Spleen (tissue), 11 donors: ENCODE measurements around the gene DCDC1. TPM values are rescaled to one million over a fixed set of nuclear protein-coding genes. Genes with fewer than 3 reads are reported as not detected.
A peak's percentile ranks its signal among the peaks of the same experiment; 100 is the strongest.

ENCODE experiments used
- DNase-seq: peaks from one replicate; pipeline ENCODE4 v3.0.0-alpha.2; 2020
- H3K27ac ChIP-seq, 8 donors: fragments of 200-600 bp; sonication (generic) in 7 of 8; 1 replicate in 4 of 8; 2 replicates in 4 of 8; pipeline versions ENCODE4 v1.5.0 to v1.8.0; 2016 to 2021; ENCODE audit warnings: inconsistent platforms in 4 of 8, mild to moderate bottlenecking in 4 of 8, moderate library complexity in 1 of 8
- H3K27me3 ChIP-seq, 7 donors: fragments of 200-600 bp; sonication (generic) in 6 of 7; replicated peaks in 1 of 7; 1 replicate in 4 of 7; 2 replicates in 3 of 7; pipeline versions ENCODE4 v1.5.0 to v1.8.0; 2016 to 2021; ENCODE audit warnings: inconsistent platforms in 3 of 7, mild to moderate bottlenecking in 1 of 7
- H3K36me3 ChIP-seq, 6 donors: fragments of 200-600 bp; sonication (generic) in 5 of 6; 1 replicate in 4 of 6; 2 replicates in 2 of 6; pipeline versions ENCODE4 v1.5.0 to v1.8.0; 2016 to 2021; ENCODE audit warnings: inconsistent platforms in 2 of 6
- H3K4me1 ChIP-seq, 6 donors: fragments of 200-600 bp; sonication (generic) in 5 of 6; 1 replicate in 3 of 6; 2 replicates in 3 of 6; pipeline versions ENCODE4 v1.5.0 to v1.8.0; 2016 to 2021; ENCODE audit warnings: inconsistent platforms in 3 of 6
- H3K4me3 ChIP-seq, 8 donors: fragments of 200-600 bp; sonication (generic) in 7 of 8; 1 replicate in 4 of 8; 2 replicates in 4 of 8; pipeline versions ENCODE4 v1.5.0 to v1.8.0; 2016 to 2021; ENCODE audit warnings: inconsistent platforms in 4 of 8, mild to moderate bottlenecking in 4 of 8, moderate library complexity in 2 of 8
- H3K9me3 ChIP-seq, 8 donors: fragments of 200-600 bp; sonication (generic) in 7 of 8; 1 replicate in 4 of 8; 2 replicates in 4 of 8; pipeline versions ENCODE4 v1.5.0 to v1.8.0; 2016 to 2021; ENCODE audit warnings: inconsistent platforms in 4 of 8
- CTCF ChIP-seq, 11 experiments: fragments of 200-600 bp in 7 of 11; fragments of 450-650 bp in 4 of 11; sonication (generic) in 4 of 11; IDR thresholded peaks in 8 of 11; conservative IDR thresholded peaks in 3 of 11; 1 replicate in 7 of 11; 2 replicates in 4 of 11; pipeline versions ENCODE4 v1.4.0 to v1.8.0; 2016 to 2021; ENCODE audit warnings: antibody characterized with exemption in 11 of 11, inconsistent platforms in 4 of 11, mild to moderate bottlenecking in 1 of 11
- POLR2A ChIP-seq, 3 donors: fragments of 450-650 bp; IDR thresholded peaks; one replicate each; pipeline ENCODE4 v1.5.1; 2017; ENCODE audit warnings: antibody characterized with exemption in 3 of 3, mild to moderate bottlenecking in 1 of 3
- POLR2AphosphoS5 ChIP-seq, 3 donors: sonication (generic); formaldehyde crosslinking; IDR thresholded peaks; one replicate each; pipeline ENCODE4 v1.5.1; 2017; ENCODE audit warnings: antibody characterized with exemption in 3 of 3
- WGBS, 5 donors: extraction: QIAGEN DNeasy Blood & Tissue Kit in 3 of 5; methylation state at CpG; one replicate each; pipeline versions ENCODE4 v1.1.5 to v1.1.7; 2013 to 2018; 5-methylcytosine and 5-hydroxymethylcytosine counted together
- intact Hi-C: fragments of 100-400 bp; cut with DNase I; formaldehyde crosslinking; loops from one replicate; pipeline ENCODE4 v1.15.0; 2023; ENCODE audit warnings: low total_unique reads
- polyA plus RNA-seq, 3 donors: library from polyadenylated mRNA; stranded (reverse); fragments of 200-250 nt; gene quantifications; one replicate each; pipeline ENCODE4 v1.2.1, GENCODE V29; 2013
- total RNA-seq, 7 donors: library from RNA; depleted of rRNA in 3 of 7; stranded (reverse); fragments of >200 nt in 3 of 7; fragmentation: NEBNext Ultra II Directional in 4 of 7; extraction: Animal tissue kit (Norgen Biotek cat#: 25700) in 4 of 7; gene quantifications; one replicate each; pipeline versions ENCODE4 v1.1.0 to v1.2.1, GENCODE V29; 2016 to 2021
- donor health status: healthy with polysubstance abuse.
- donor health status: DM: no; HTN: no; CAD: no; lungs with moderate emphysema.
- donor health status: DM: no; HTN: no; CAD: no.
- donor health status: Bipolar disorder and iron deficiency.
- donor health status: healthy.
- donor health status: DM: no; HTN: no; CAD: no.
- donor health status: DM: yes; HTN: yes; CAD: no.

DCDC1 gene
- total and polyA plus RNA-seq, 10 donors: 0.03 to 0.88 (median 0.25) TPM; not detected in 6

GRCh38 chr11:30917266-30917665, 452.3 kb downstream of the DCDC1 start:
- TF ChIP-seq POLR2A (IDR thresholded peaks at IDR 0.05): no peak
- no peaks in the 10 kb centered on the region for H3K27me3 ChIP-seq
- DNase-seq: no peak
- intact Hi-C loops: loop anchor here (5.0 kb wide), 1 partner anchor 570 kb away; no protein-coding TSS in a partner anchor
- H3K4me1 ChIP-seq: no peaks in the 10 kb centered on the region
- H3K9me3 ChIP-seq: no peaks in the 10 kb centered on the region
- H3K4me3 ChIP-seq: no peak overlapping the region
- no peaks in the 10 kb centered on the region for H3K36me3 ChIP-seq
- H3K27ac ChIP-seq: no peak overlapping the region
- WGBS, 5 donors: 86 to 91% (median 88%) methylated on average over 2 of the region's 2 CpGs

GRCh38 chr11:30916764-30917163, 452.8 kb downstream of the DCDC1 start:
- TF ChIP-seq POLR2A (IDR thresholded peaks at IDR 0.05): no peak
- no peak for TF ChIP-seq CTCF (IDR thresholded peaks at IDR 0.05 in 8 of 11, conservative IDR thresholded peaks at IDR 0.05 in 3 of 11)
- no peak for TF ChIP-seq POLR2AphosphoS5 (IDR thresholded peaks at IDR 0.05)
- Histone ChIP-seq H3K4me1 (no peaks in the 10 kb centered on the region), H3K27me3 (no peaks in the 10 kb centered on the region), H3K4me3 (no peak overlapping the region), H3K27ac (no peak overlapping the region), H3K36me3 (no peaks in the 10 kb centered on the region), H3K9me3 (no peaks in the 10 kb centered on the region)
- intact Hi-C loops: loop anchor here (5.0 kb wide), 1 partner anchor 569 kb away; no protein-coding TSS in a partner anchor
- no peak for DNase-seq
- WGBS, 5 donors: 84 to 85% (median 84%) methylated on average over 4 of the region's 4 CpGs

GRCh38 chr11:30914143-30914762, 455.3 kb downstream of the DCDC1 start:
- peak in 3 of 11 experiments; percentile 5 to 28 (median 15) for TF ChIP-seq CTCF (IDR thresholded peaks at IDR 0.05 in 8 of 11, conservative IDR thresholded peaks at IDR 0.05 in 3 of 11)
- no peak for TF ChIP-seq POLR2A (IDR thresholded peaks at IDR 0.05)
- DNase-seq: peak; percentile 74
- Histone ChIP-seq H3K9me3 (no peaks in the 10 kb centered on the region), H3K4me3 (no peak overlapping the region), H3K36me3 (no peaks in the 10 kb centered on the region), H3K27ac (no peak overlapping the region), H3K4me1 (no peaks in the 10 kb centered on the region), H3K27me3 (no peaks in the 10 kb centered on the region)
- intact Hi-C loops: no loop called here
- 24 to 34% (median 26%) methylated on average over 8 of the region's 8 CpGs for WGBS, 5 donors

GRCh38 chr11:30911247-30911646, 458.3 kb downstream of the DCDC1 start:
- intact Hi-C loops: no loop called here
- Histone ChIP-seq H3K27me3 (no peaks in the 10 kb centered on the region), H3K4me3 (no peak overlapping the region), H3K9me3 (no peaks in the 10 kb centered on the region), H3K27ac (no peak overlapping the region), H3K36me3 (no peaks in the 10 kb centered on the region), H3K4me1 (no peaks in the 10 kb centered on the region)
- TF ChIP-seq CTCF (IDR thresholded peaks at IDR 0.05 in 8 of 11, conservative IDR thresholded peaks at IDR 0.05 in 3 of 11) (no peak), POLR2AphosphoS5 (IDR thresholded peaks at IDR 0.05) (no peak), POLR2A (IDR thresholded peaks at IDR 0.05) (no peak)
- DNase-seq: no peak
